GM12878 (cell line): ENCODE data around the gene SLC9A3.

Source experiments
- CTCF ChIP-seq, 3 experiments: IDR thresholded peaks in 2 of 3; conservative IDR thresholded peaks in 1 of 3; 2 replicates each; pipeline ENCODE4 v1.5.1; 2011; ENCODE audit warnings: low read depth in 3 of 3, low read length in 3 of 3, mild to moderate bottlenecking in 3 of 3, control low read depth in 2 of 3, moderate library complexity in 2 of 3, inconsistent platforms in 1 of 3, mixed read lengths in 1 of 3; ENCODE audit not compliant: control insufficient read depth in 2 of 3, insufficient read depth in 1 of 3; ENCODE audit errors: extremely low read depth in 1 of 3
- EP300 ChIP-seq, 2 experiments: fragments of 150-350 bp in 1 of 2; IDR thresholded peaks; 2 replicates each; pipeline ENCODE4 v1.6.1; 2011 to 2012; ENCODE audit warnings: low read depth in 2 of 2, low read length in 2 of 2, borderline replicate concordance in 1 of 2, improper control_type of control experiment in 1 of 2, inconsistent platforms in 1 of 2; ENCODE audit not compliant: control insufficient read depth in 1 of 2
- FOS ChIP-seq: IDR thresholded peaks from 3 replicates; pipeline ENCODE4 v1.6.1; 2011; ENCODE audit warnings: borderline replicate concordance; ENCODE audit not compliant: insufficient read length; ENCODE audit errors: extremely low read depth
- POLR2A ChIP-seq: IDR thresholded peaks from 2 replicates; pipeline ENCODE4 v1.6.1; 2011; ENCODE audit warnings: low read depth, mild to moderate bottlenecking, low read length
- RAD21 ChIP-seq: IDR thresholded peaks from 2 replicates; pipeline ENCODE4 v1.6.1; 2011; ENCODE audit warnings: mild to moderate bottlenecking, low read depth, low read length, moderate library complexity; ENCODE audit not compliant: insufficient read depth
- REST ChIP-seq: IDR thresholded peaks from 2 replicates; pipeline ENCODE4 v1.6.1; 2012; ENCODE audit warnings: mild to moderate bottlenecking, low read depth, low read length
- TARDBP ChIP-seq: IDR thresholded peaks from 2 replicates; pipeline ENCODE4 v1.6.1; 2016; ENCODE audit warnings: borderline replicate concordance

- TF ChIP-seq EP300 (IDR thresholded peaks at IDR 0.05; ENCODE audit: borderline replicate concordance in 1 of 2, control insufficient read depth in 1 of 2, low read depth in 2 of 2, low read length in 2 of 2) (no peak), RAD21 (no peak), FOS (no peak), REST (no peak), TARDBP (no peak), POLR2A (no peak), CTCF (IDR thresholded peaks at IDR 0.05 in 2 of 3, conservative IDR thresholded peaks at IDR 0.05 in 1 of 3; ENCODE audit: control insufficient read depth in 2 of 3, extremely low read depth in 1 of 3, insufficient read depth in 1 of 3, low read depth in 3 of 3, low read length in 3 of 3) (no peak)
Measured at GRCh38 chr5:483434-484140, 40.7 kb downstream of the SLC9A3 start.
